HG03558 (cell line): ENCODE data around the gene SIAH3.
"Not testable (repeated sequence)": the region's sequence is repeated elsewhere in the genome, so short reads cannot be mapped to it uniquely, and the experiment has no call there.

Experiments used
- ATAC-seq: cut with Tn5 transposase; IDR thresholded peaks from one replicate; pipeline ENCODE4 v1.9.1; 2021; ENCODE audit warnings: moderate number of reproducible peaks; ENCODE audit not compliant: unreplicated experiment; ENCODE audit errors: extremely low read depth

The SIAH3 gene

DNA sequence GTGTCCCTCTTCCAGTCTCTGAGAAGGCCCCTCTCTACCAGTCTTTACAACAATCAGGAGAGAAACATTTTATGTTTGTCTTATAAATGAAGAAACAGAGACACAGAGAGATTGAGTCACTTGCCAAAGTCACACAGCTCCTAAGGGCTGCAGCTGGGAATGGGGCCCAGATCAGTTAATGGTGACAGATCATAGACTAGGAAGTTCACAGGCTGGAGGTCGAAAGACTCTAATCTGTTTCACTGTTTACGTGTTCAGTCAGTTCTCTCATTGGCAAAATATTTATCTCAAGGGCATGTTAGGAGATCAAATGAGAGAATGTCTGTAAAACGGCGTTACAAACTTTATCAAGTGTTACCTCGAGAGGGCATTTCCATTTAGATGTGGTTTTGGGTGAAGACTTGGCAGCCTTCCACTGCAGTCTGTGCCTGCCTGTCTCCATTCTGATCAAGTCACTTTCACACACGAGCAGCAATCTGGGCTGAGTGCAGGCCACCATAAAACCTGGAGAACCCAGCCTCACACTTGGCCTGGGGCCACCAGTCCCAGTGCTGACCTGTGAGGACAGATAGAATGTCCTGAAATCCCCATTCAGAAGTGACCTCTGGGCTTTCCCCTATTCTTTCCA, 65.1 kb downstream of the SIAH3 start:
- ATAC-seq = no peak

- ATAC-seq = no peak
Observed at GRCh38 chr13:45784755-45785675, 66.5 kb downstream of the SIAH3 start.

- ATAC-seq = no peak
Observed at GRCh38 chr13:45783346-45784043, 68.1 kb downstream of the SIAH3 start.

DNA sequence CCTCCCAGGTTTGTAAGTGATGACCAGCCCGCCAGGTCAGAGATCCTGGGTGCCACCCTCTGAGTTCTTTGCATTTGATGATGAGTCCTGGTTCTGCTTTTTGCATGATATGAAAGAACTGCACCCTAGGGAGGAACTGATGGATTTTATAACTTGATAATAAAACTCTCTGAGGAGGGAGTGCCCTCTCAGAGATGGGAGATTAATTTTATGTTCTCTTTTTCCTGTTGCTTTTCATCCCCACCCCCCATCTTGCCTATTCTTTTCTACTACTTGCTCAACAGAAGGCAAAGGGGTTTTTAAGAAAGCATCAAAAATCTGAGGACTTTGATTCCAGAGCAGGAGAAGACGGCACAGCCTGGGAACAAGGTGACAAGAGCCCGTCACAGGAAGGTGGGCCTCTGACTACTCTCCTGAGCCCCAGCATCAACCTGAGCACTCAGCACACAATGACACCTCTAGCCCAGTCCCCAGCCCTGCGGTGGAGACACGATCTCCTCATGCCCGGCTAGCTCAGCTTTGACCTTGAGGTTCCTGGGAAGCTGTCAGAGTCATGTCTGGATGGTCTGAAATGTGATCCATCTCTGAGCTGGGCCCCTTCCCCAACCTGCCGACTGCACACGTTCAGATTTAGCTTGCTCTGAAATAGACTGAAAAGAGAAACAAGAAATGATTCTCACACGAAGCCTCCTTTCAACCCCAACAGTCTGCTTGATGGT, 69.1 kb downstream of the SIAH3 start:
- ATAC-seq = no peak

- ATAC-seq = no peak
Observed at GRCh38 chr13:45781553-45782326, 69.8 kb downstream of the SIAH3 start.

DNA sequence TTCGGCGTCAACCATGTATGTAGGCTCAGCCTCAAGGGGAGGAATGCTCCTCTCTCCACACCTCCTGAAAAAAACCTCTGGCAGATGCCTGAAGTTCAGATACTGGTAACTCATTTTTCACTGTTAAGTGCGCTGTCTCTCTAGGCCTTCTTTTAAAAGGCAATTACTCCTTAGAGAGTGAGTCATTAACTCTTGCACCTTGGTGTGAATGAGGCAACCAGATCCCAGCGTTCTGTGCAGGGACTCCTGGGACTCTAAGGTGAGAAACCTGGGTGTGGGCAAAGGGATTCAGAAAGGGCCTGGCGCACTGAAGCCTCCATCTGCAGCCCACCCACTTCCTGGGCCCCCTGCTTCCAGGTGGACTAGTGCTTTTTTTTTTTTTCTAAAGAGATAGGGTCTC, 71.7 kb downstream of the SIAH3 start:
- no peak for ATAC-seq

- ATAC-seq = no peak
Observed at GRCh38 chr13:45778882-45779281, 72.7 kb downstream of the SIAH3 start.

GRCh38 chr13:45776748-45777147, 74.8 kb downstream of the SIAH3 start:
- ATAC-seq = no peak

DNA sequence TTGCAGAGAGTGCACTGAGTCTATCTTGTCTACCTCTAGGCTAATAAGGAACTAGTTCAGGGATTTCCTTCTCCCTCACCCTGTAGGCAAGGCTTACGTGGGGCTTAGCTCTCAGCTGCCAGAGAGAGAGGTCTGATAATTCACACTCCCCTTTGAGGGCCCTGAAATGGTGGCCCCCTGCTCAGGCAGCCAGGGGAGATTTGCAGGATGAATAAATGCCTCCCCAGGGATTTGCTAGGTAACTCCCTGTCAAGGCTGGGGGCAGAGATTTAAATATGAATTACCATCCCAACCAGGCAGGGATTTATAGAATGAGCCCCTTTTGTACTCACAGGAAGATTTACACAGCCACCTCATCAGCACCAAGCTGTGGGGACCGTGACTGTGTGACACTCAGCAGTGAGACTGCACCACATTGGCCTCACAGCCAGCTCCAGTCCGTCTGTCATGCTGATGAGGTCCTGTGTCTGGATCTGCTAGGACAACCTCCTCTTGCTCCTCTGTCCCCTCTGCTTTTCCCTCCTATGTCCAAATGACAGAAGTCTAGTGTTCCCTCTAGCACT, 76.1 kb downstream of the SIAH3 start:
- ATAC-seq = no peak

- no peak for ATAC-seq
Observed at GRCh38 chr13:45773944-45774343, 77.6 kb downstream of the SIAH3 start.

GRCh38 chr13:45773236-45773635, 78.3 kb downstream of the SIAH3 start:
- ATAC-seq = no peak

GRCh38 chr13:45770886-45771285, 80.7 kb downstream of the SIAH3 start:
- ATAC-seq = no peak

- no peak for ATAC-seq
Observed at GRCh38 chr13:45768656-45769479, 82.7 kb downstream of the SIAH3 start.

- no peak for ATAC-seq
Observed at GRCh38 chr13:45765464-45765863, 86.1 kb downstream of the SIAH3 start.

GRCh38 chr13:45763419-45763818, 88.1 kb downstream of the SIAH3 start:
- ATAC-seq = no peak

DNA sequence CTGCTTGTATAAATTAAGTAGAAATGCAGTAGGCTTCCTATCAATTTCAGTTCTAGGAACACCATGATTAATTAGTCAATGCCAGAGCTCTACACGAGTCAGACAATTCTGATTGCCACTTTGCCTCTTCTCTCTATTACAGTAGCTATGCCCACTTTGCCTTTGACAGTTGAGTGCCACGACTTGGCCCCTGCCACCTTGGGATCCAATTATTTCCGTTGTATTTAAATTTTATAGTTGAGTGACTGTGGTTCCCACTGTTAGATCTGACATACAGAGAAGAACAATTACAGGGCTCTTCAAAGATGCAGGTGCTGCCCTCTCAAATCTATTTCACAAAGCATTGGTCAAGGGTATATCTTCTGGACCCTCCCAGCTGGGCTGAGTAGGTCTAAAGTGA, 94.0 kb downstream of the SIAH3 start:
- ATAC-seq = not testable (repeated sequence)

- ATAC-seq = not testable (repeated sequence)
Observed at GRCh38 chr13:45756498-45756897, 95.1 kb downstream of the SIAH3 start.

GRCh38 chr13:45752510-45752909, 99.0 kb downstream of the SIAH3 start:
- no peak for ATAC-seq

- ATAC-seq = no peak
Observed at GRCh38 chr13:45751885-45752284, 99.7 kb downstream of the SIAH3 start.
